GM12878 (cell line): ENCODE results near the gene MED25. TPM values are rescaled to one million over a fixed set of nuclear protein-coding genes. Genes with fewer than 3 reads are reported as not detected.

Experiments used
- ATAC-seq: fragments of 200-7000 bp; cut with Tn5 transposase; 3 replicates; pipeline ENCODE4 v1.9.1; 2020; ENCODE audit warnings: mild to moderate bottlenecking, moderate library complexity
- BruUV-seq: library from RNA; stranded (reverse); fragments of 400-500 nt; replicated peaks from 2 replicates; lab custom pipeline; 2021; lab: Mats Ljungman, UMichigan
- CTCF ChIA-PET: fragments of 300-600 bp; sonication (Branson Sonifier 250); formaldehyde crosslinking; extraction: SDS; loops from one replicate; lab custom pipeline; 2021; ENCODE audit warnings: inconsistent platforms; lab: Yijun Ruan, JAX
- POLR2A ChIA-PET: fragments of 350-600 bp; formaldehyde crosslinking; extraction: SDS; loops from one replicate; lab custom pipeline; 2021; ENCODE audit warnings: inconsistent platforms; lab: Charles Lee
- RAD21 ChIA-PET: fragments of 300-600 bp; sonication (Branson Sonifier 250); formaldehyde crosslinking; loops from one replicate; lab custom pipeline; 2023; ENCODE audit warnings: antibody characterized with exemption; ENCODE audit not compliant: unreplicated experiment; lab: Charles Lee
- SMC1A ChIA-PET: fragments of 300-600 bp; sonication (Branson Sonifier 250); formaldehyde crosslinking; loops from one replicate; lab custom pipeline; 2023; ENCODE audit not compliant: unreplicated experiment, uncharacterized antibody; lab: Charles Lee
- DNase-seq: peaks from one replicate; pipeline ENCODE4 v3.0.0-alpha.2; 2011; ENCODE audit warnings: low read depth, low spot score
- FAIRE-seq: peaks from 3 replicates; lab custom pipeline; 2011; peaks lifted over from hg19 to GRCh38; lab: Jason Lieb, UNC
- H2AFZ ChIP-seq: 2 replicates; pipeline ENCODE4 v1.6.0; 2011; ENCODE audit warnings: low read depth, low read length, control low read depth; ENCODE audit not compliant: control insufficient read depth
- H3K27ac ChIP-seq: 2 replicates; pipeline ENCODE4 v1.5.1; 2011; ENCODE audit warnings: control low read depth; ENCODE audit not compliant: control insufficient read depth, insufficient read depth
- H3K27me3 ChIP-seq, 2 experiments: replicated peaks in 1 of 2; 2 replicates each; pipeline versions ENCODE4 v1.6.0 to v1.6.1; 2011; ENCODE audit warnings: low read length in 1 of 2; ENCODE audit not compliant: control insufficient read depth in 2 of 2, insufficient read depth in 2 of 2
- H3K36me3 ChIP-seq, 2 experiments: 2 replicates each; pipeline ENCODE4 v1.5.1; 2011; ENCODE audit warnings: low read length in 1 of 2; ENCODE audit not compliant: control insufficient read depth in 2 of 2, insufficient read depth in 2 of 2
- H3K4me1 ChIP-seq: 2 replicates; pipeline ENCODE4 v1.6.1; 2011; ENCODE audit warnings: mild to moderate bottlenecking, low read length, moderate library complexity, mixed read lengths; ENCODE audit not compliant: control insufficient read depth, insufficient read depth
- H3K4me2 ChIP-seq: 2 replicates; pipeline ENCODE4 v1.6.0; 2011; ENCODE audit warnings: control low read depth; ENCODE audit not compliant: control insufficient read depth, insufficient read depth
- H3K4me3 ChIP-seq: fragments of 200-600 bp; sonication (generic); 2 replicates; pipeline ENCODE4 v1.5.1; 2016
- H3K79me2 ChIP-seq: 2 replicates; pipeline ENCODE4 v1.6.0; 2011; ENCODE audit warnings: low read length; ENCODE audit not compliant: control insufficient read depth, insufficient read depth
- H3K9ac ChIP-seq: 2 replicates; pipeline ENCODE4 v1.8.0; 2011; ENCODE audit warnings: low read length, control low read depth, mixed read lengths; ENCODE audit not compliant: control insufficient read depth, insufficient read depth
- H3K9me3 ChIP-seq: replicated peaks from 3 replicates; pipeline ENCODE4 v1.5.1; 2011; ENCODE audit warnings: mild to moderate bottlenecking, low read length; ENCODE audit not compliant: control insufficient read depth, insufficient read depth
- H4K20me1 ChIP-seq: 2 replicates; pipeline ENCODE4 v1.6.0; 2011; ENCODE audit not compliant: control insufficient read depth, insufficient read depth
- DPF2 ChIP-seq: fragments of 450-650 bp; IDR thresholded peaks from 2 replicates; pipeline ENCODE4 v1.6.1; 2017; ENCODE audit warnings: mild to moderate bottlenecking
- FOXM1 ChIP-seq: IDR thresholded peaks from 2 replicates; pipeline ENCODE4 v1.6.1; 2012; ENCODE audit warnings: low read depth, mild to moderate bottlenecking, inconsistent platforms, low read length, moderate library complexity
- NFXL1 ChIP-seq: fragments of 450-650 bp; IDR thresholded peaks from 2 replicates; pipeline ENCODE4 v1.6.1; 2017; ENCODE audit warnings: antibody characterized with exemption, mild to moderate bottlenecking, borderline replicate concordance
- PKNOX1 ChIP-seq: fragments of 450-650 bp; IDR thresholded peaks from 2 replicates; pipeline ENCODE4 v1.6.1; 2016; ENCODE audit warnings: mild to moderate bottlenecking
- RUNX3 ChIP-seq: IDR thresholded peaks from 2 replicates; pipeline ENCODE4 v1.6.1; 2012; ENCODE audit warnings: low read length, inconsistent platforms
- SPI1 ChIP-seq: IDR thresholded peaks from 2 replicates; pipeline ENCODE4 v1.6.1; 2011; ENCODE audit warnings: low read depth, mild to moderate bottlenecking, low read length, moderate library complexity, borderline replicate concordance; ENCODE audit not compliant: insufficient read depth
- YY1 ChIP-seq: IDR thresholded peaks from 2 replicates; pipeline ENCODE4 v1.6.1; 2011; ENCODE audit warnings: low read depth, mild to moderate bottlenecking, low read length
- WGBS: methylation state at CpG from one replicate; pipeline ENCODE4 v1.1.6; 2016; ENCODE audit warnings: low lambda C conversion rate; ENCODE audit not compliant: insufficient replicate concordance, insufficient coverage; ENCODE audit errors: missing lambda C conversion rate; 5-methylcytosine and 5-hydroxymethylcytosine counted together
- in situ Hi-C: fragments of 300-500 bp; cut with MboI; formaldehyde crosslinking; loops from 9 replicates; pipeline ENCODE4 v1.14.3; 2018; ENCODE audit warnings: mixed read lengths
- intact Hi-C: fragments of 100-400 bp; cut with micrococcal nuclease; formaldehyde crosslinking; loops from one replicate; pipeline ENCODE4 v1.14.2; 2022; ENCODE audit not compliant: unreplicated experiment
- polyA plus RNA-seq, 11 experiments: library from polyadenylated mRNA; depleted of rRNA in 4 of 11; unstranded in 6 of 11; stranded (reverse) in 5 of 11; fragments of >200 nt; fragmentation: Nextera tagmentation in 4 of 11; fragmentation: Illumina TruSeq in 1 of 11; extraction: Ambion mirVana in 4 of 11; extraction: Trizol in 1 of 11; gene quantifications; 1 replicate in 1 of 11; 2 replicates in 10 of 11; pipeline versions ENCODE4 v1.2.1 to v1.2.3, GENCODE V29; 2011 to 2016; ENCODE audit warnings: inconsistent platforms in 2 of 11, missing spikeins in 2 of 11, low read depth in 1 of 11
- total RNA-seq, 4 experiments: library from RNA; depleted of rRNA in 3 of 4; stranded (reverse); fragments of >200 nt in 3 of 4; fragmentation: Illumina TruSeq in 1 of 4; extraction: Trizol in 1 of 4; gene quantifications; 2 replicates each; pipeline versions ENCODE4 v1.2.1 to v1.2.3, GENCODE V29; 2013 to 2021

MED25 gene
- total and polyA plus RNA-seq, 10 of the 15 experiments (the other 5 are each of a cell fraction or from before 2014, with no cell fraction given) = 3.5 to 53.9 (median 17.1) TPM

GRCh38 chr19:49807058-49807903 lies 10.8 kb upstream of the MED25 start:
- Histone ChIP-seq H3K4me2 (no peak overlapping the region), H4K20me1 (no peaks in the 10 kb centered on the region), H3K27ac (no peak overlapping the region), H3K27me3 (no peaks in the 10 kb centered on the region), H3K4me3 (no peak overlapping the region), H3K79me2 (no peaks in the 10 kb centered on the region), H3K9me3 (no peaks in the 10 kb centered on the region), H3K4me1 (0 out of 2 replicates have a peak, but pooled peaks cover 3% of the 10 kb centered on the region), H3K9ac (no peak overlapping the region), H2AFZ (no peak overlapping the region), H3K36me3 (peaks cover 6 to 9% of the 10 kb centered on the region in 2 experiments; a peak in 3 of 4 replicates)
- intact Hi-C loops (loop anchor here (5.0 kb wide), 1 partner anchor 40 kb away; the partner anchor contains the start of gene AP2A1), in situ Hi-C loops (no loop called here)
- ChIA-PET CTCF (interaction anchor here (1.2 kb wide), 1 partner anchor 58 kb away, joined by 3 read pairs; no protein-coding TSS in a partner anchor), SMC1A (no interaction called here), POLR2A (no interaction called here), RAD21 (interaction anchor here (0.7 kb wide), 1 partner anchor 127 kb away, joined by 3 read pairs; no protein-coding TSS in a partner anchor)
- DNase-seq = no peak
- TF ChIP-seq NFXL1 = no peak
- TF ChIP-seq FOXM1 = no peak
- peak; percentile 37; the same call in 1 of the 2 replicates for TF ChIP-seq RUNX3
- TF ChIP-seq PKNOX1 = 0 out of 2 replicates have a peak, but pooled peaks have one; percentile 31
- TF ChIP-seq DPF2 = no peak
- peak; percentile 87 for TF ChIP-seq SPI1
- 0 out of 2 replicates have a peak, but pooled peaks have one; percentile 13 for TF ChIP-seq YY1
- WGBS = 57% methylated on average over 18 of the region's 18 CpGs
- FAIRE-seq = no peak
- ATAC-seq = no peak
- no TSS peak for BruUV-seq
